Osteoblast (primary cell): ENCODE measurements around the gene ACTR1A. TPM values are rescaled to one million over a fixed set of nuclear protein-coding genes. Genes with fewer than 3 reads are reported as not detected.
A peak's percentile ranks its signal among the peaks of the same experiment; 100 is the strongest.

ENCODE experiments used
- DNase-seq: peaks from one replicate; pipeline ENCODE4 v3.0.0; 2011; ENCODE audit warnings: low spot score, mixed read lengths; ENCODE audit not compliant: insufficient read length; ENCODE audit errors: missing footprints
- H2AFZ ChIP-seq: 2 replicates; pipeline ENCODE4 v1.6.0; 2011; ENCODE audit warnings: mild to moderate bottlenecking, low read length
- H3K27ac ChIP-seq: 2 replicates; pipeline ENCODE4 v1.5.1; 2011; ENCODE audit warnings: mild to moderate bottlenecking, low read depth, low read length, moderate library complexity
- H3K27me3 ChIP-seq: 2 replicates; pipeline ENCODE4 v1.6.0; 2012; ENCODE audit warnings: mild to moderate bottlenecking, control low read depth, inconsistent platforms, low read length, moderate library complexity; ENCODE audit not compliant: insufficient read depth
- H3K36me3 ChIP-seq: 2 replicates; pipeline ENCODE4 v1.5.1; 2011; ENCODE audit warnings: mild to moderate bottlenecking, low read length, control low read depth, moderate library complexity; ENCODE audit not compliant: insufficient read depth
- H3K4me1 ChIP-seq: 2 replicates; pipeline ENCODE4 v1.5.1; 2011; ENCODE audit warnings: mild to moderate bottlenecking, low read length, control low read depth, moderate library complexity; ENCODE audit not compliant: insufficient read depth
- H3K4me2 ChIP-seq: 2 replicates; pipeline ENCODE4 v1.6.0; 2011; ENCODE audit warnings: mild to moderate bottlenecking, low read length; ENCODE audit not compliant: insufficient read depth
- H3K4me3 ChIP-seq: fragments of 200-600 bp; sonication (generic); 3 replicates; pipeline ENCODE4 v1.5.1; 2012; ENCODE audit warnings: mild to moderate bottlenecking, low read length, inconsistent platforms; ENCODE audit not compliant: insufficient read depth
- H3K79me2 ChIP-seq: 2 replicates; pipeline ENCODE4 v1.6.0; 2012; ENCODE audit warnings: mild to moderate bottlenecking, low read length, control low read depth, inconsistent platforms; ENCODE audit not compliant: insufficient read depth
- H3K9me3 ChIP-seq: 2 replicates; pipeline ENCODE4 v1.5.1; 2011; ENCODE audit warnings: low read depth, low read length, control low read depth
- H4K20me1 ChIP-seq: 2 replicates; pipeline ENCODE4 v1.6.0; 2012; ENCODE audit warnings: mild to moderate bottlenecking, low read length, control low read depth; ENCODE audit not compliant: insufficient read depth
- total RNA-seq: library from RNA; depleted of rRNA; stranded (reverse); fragments of >200 nt; gene quantifications from 2 replicates; pipeline ENCODE4 v1.2.3, GENCODE V29; 2012
- TF ChIP-seq, protein P1 (sequence below): IDR thresholded peaks from 2 replicates; pipeline ENCODE4 v1.5.1; 2011; ENCODE audit warnings: mild to moderate bottlenecking, low read depth, low read length, moderate library complexity; ENCODE audit errors: extremely low read depth

ACTR1A gene
- total RNA-seq, 1 donor, result 105 TPM

DNA sequence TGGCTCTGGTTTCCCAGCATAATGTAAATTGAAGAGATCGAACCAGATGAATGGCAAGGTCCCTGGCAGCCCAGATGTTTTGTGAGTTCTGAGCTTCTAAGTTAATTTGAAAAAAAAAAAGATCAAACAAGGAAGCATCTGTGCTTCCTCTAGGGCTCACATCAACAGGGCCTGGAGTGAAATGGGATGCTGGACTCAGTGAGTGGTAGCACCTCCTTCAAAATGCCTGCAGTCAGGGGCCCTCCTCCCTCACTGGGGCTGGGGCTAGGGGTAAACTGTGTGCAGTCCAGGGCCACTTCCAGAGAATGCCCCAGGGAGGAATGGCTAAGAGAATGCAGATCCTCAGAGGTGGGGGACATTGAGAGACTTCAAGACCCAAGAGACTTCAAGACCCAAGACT, 64.1 kb downstream of the ACTR1A start:
- Histone ChIP-seq H3K4me2 (no peak overlapping the region), H3K79me2 (no peaks in the 10 kb centered on the region)
- TF ChIP-seq, protein P1, sequence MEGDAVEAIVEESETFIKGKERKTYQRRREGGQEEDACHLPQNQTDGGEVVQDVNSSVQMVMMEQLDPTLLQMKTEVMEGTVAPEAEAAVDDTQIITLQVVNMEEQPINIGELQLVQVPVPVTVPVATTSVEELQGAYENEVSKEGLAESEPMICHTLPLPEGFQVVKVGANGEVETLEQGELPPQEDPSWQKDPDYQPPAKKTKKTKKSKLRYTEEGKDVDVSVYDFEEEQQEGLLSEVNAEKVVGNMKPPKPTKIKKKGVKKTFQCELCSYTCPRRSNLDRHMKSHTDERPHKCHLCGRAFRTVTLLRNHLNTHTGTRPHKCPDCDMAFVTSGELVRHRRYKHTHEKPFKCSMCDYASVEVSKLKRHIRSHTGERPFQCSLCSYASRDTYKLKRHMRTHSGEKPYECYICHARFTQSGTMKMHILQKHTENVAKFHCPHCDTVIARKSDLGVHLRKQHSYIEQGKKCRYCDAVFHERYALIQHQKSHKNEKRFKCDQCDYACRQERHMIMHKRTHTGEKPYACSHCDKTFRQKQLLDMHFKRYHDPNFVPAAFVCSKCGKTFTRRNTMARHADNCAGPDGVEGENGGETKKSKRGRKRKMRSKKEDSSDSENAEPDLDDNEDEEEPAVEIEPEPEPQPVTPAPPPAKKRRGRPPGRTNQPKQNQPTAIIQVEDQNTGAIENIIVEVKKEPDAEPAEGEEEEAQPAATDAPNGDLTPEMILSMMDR, result no peak

DNA sequence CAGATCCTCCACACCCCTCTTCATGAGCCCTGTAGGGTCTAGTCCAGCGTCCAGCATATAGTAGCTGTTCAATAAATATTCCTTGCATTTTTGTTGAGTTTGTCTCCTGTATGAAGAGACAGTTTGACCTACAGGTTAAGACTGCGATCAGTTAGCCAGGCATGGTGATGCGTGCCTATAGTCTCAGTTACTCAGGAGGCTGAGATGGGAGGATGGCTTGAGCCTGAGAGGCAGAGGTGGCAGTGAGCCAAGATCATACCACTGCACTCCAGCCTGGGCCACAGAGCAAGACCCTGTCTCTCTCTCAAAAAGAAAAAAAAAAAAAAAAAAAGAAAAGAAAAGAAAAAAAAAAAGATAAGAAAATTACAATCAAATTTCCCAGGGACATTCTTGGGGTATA, 65.0 kb downstream of the ACTR1A start:
- DNase-seq, result no peak
- no peaks in the 10 kb centered on the region for H3K9me3 ChIP-seq
- no peak overlapping the region for H3K4me3 ChIP-seq
- no peak overlapping the region for H3K27ac ChIP-seq
- TF ChIP-seq, protein P1, result no peak
- H3K27me3 ChIP-seq, result no peaks in the 10 kb centered on the region
- no peak overlapping the region for H2AFZ ChIP-seq
- peaks cover 26% of the 10 kb centered on the region for H3K4me1 ChIP-seq
- H4K20me1 ChIP-seq, result no peaks in the 10 kb centered on the region
- peak overlapping the region; percentile 18 for H3K4me2 ChIP-seq
- no peaks in the 10 kb centered on the region for H3K36me3 ChIP-seq
- H3K79me2 ChIP-seq, result no peaks in the 10 kb centered on the region

More for the DNA sequence above, 64.1 kb downstream of the ACTR1A start:
- Histone ChIP-seq H4K20me1 (no peaks in the 10 kb centered on the region), H3K27me3 (no peaks in the 10 kb centered on the region), H3K4me3 (no peak overlapping the region), H3K27ac (no peak overlapping the region), H3K4me1 (peaks cover 26% of the 10 kb centered on the region), H3K36me3 (no peaks in the 10 kb centered on the region), H3K9me3 (no peaks in the 10 kb centered on the region), H2AFZ (no peak overlapping the region)
- DNase-seq, result peak; percentile 69

DNA sequence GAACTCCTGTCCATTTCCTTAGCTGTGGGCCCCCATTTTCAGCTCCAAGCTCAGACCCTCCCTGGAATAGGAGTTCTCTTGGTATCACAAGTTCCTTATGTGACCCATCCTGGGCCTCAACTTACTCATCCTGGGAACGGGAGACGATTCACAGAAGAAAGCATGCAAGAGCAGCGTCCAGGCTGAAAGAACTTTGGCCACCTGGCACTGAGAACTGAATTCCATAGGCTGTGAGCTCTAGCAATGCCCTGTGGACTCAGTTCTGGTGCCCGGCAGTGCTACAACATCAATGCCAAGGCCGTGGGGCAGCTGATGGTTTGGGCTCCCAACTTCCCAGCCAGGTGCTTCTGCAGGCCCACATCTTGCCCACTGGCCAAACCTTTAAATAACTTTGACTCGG, 66.2 kb downstream of the ACTR1A start:
- peak; percentile 74 for DNase-seq
- H2AFZ ChIP-seq, result no peak overlapping the region
- peaks cover 33% of the 10 kb centered on the region for H3K4me1 ChIP-seq
- H4K20me1 ChIP-seq, result no peaks in the 10 kb centered on the region
- TF ChIP-seq, protein P1, result no peak
- H3K4me2 ChIP-seq, result peak overlapping the region; percentile 76
- H3K27me3 ChIP-seq, result no peaks in the 10 kb centered on the region
- H3K36me3 ChIP-seq, result no peaks in the 10 kb centered on the region
- peaks cover 9% of the 10 kb centered on the region for H3K79me2 ChIP-seq
- H3K27ac ChIP-seq, result no peak overlapping the region
- peak overlapping the region; percentile 64 for H3K4me3 ChIP-seq
- no peaks in the 10 kb centered on the region for H3K9me3 ChIP-seq

DNA sequence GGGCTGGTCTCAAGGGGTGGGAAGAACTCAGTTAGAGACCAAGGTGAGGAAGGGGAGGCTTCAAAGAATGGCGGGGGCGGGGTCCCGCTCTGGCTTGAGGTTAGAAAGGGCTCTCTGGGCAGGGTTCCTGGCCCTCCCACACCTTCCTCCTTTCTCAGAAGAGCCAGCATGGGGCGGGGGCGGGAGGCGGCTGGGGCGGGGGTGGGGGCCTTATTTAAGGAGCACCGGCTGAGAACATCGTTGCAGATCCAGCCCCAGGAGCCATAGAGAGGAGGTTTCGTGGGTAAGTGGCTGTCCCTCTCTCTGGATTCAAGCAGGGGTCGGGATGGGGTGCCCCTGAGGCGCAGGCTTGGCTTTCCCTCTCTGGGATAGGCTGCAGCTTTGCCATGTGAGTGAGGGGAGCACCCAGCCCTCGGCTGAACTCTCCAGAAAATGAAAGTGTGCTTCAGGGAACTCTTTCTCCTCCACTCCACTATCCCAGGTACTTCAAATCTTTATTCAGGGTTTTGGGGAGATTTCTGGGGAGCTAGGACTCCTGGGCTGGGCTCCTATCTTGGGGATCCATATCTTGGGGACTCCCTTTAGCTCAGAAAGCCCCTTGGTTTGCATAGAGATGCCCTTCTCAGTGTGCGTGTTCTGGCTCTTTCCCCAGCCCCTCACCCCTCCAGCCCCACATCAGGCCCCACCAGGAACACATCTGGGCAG, 66.8 kb downstream of the ACTR1A start:
- TF ChIP-seq, protein P1, result no peak
- H3K4me3 ChIP-seq, result peak overlapping the region; percentile 64
- no peaks in the 10 kb centered on the region for H3K9me3 ChIP-seq
- no peaks in the 10 kb centered on the region for H3K27me3 ChIP-seq
- H3K4me2 ChIP-seq, result peak overlapping the region; percentile 76
- H3K36me3 ChIP-seq, result peaks cover 3% of the 10 kb centered on the region
- peak overlapping the region; percentile 87 for H2AFZ ChIP-seq
- H3K27ac ChIP-seq, result peak overlapping the region; percentile 56
- H3K79me2 ChIP-seq, result peaks cover 11% of the 10 kb centered on the region
- DNase-seq, result peak; percentile 81
- peaks cover 34% of the 10 kb centered on the region for H3K4me1 ChIP-seq
- no peaks in the 10 kb centered on the region for H4K20me1 ChIP-seq
